Hepatocyte (in vitro differentiated cells): ENCODE results near the gene DPY30.

Experiments
- CTCF ChIP-seq: fragments of 200-600 bp; sonication (generic); IDR thresholded peaks from 2 replicates; pipeline ENCODE4 v1.5.1; 2016; ENCODE audit warnings: antibody characterized with exemption, mild to moderate bottlenecking; ENCODE audit not compliant: poor library complexity
- EZH2 ChIP-seq: fragments of 200-600 bp; sonication (generic); IDR thresholded peaks from 2 replicates; pipeline ENCODE4 v1.6.1; 2016; ENCODE audit warnings: antibody characterized with exemption, mild to moderate bottlenecking, borderline replicate concordance
- EZH2phosphoT487 ChIP-seq: fragments of 200-600 bp; sonication (generic); IDR thresholded peaks from one replicate; pipeline ENCODE4 v1.6.1; 2018; ENCODE audit warnings: antibody characterized with exemption, mild to moderate bottlenecking, low read depth, moderate library complexity; ENCODE audit not compliant: unreplicated experiment, severe bottlenecking

DNA sequence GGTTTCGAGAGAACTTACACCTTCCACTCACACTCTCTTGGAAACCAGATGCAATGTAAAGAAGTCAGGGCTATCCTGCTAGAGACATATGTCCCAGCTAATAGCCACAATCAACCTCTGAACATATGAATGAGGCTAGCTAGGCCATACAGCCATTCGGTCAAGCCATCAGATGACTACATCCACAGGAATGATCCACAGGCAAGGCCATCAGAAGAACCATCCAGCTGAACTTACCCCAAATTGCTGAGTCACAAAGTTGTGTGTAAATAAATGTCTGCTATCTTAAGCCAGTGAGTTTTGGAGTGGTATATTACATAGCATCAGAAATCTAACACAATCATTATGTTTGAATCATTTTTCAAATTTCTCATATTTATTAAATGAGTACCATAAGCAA lies 18.5 kb upstream of the DPY30 start:
- TF ChIP-seq CTCF, result no peak
- TF ChIP-seq EZH2phosphoT487, result no peak
- TF ChIP-seq EZH2, result no peak
